Ascending aorta (tissue), 2 donors: Measurements from ENCODE around the gene CWF19L2. TPM values are rescaled to one million over a fixed set of nuclear protein-coding genes. Genes with fewer than 3 reads are reported as not detected.

ENCODE experiments used
- DNase-seq, 2 donors: peaks; one replicate each; pipeline ENCODE4 v3.0.0-alpha.2; 2019; ENCODE audit warnings: low spot score in 2 of 2
- H3K27ac ChIP-seq, 2 donors: fragments of 200-600 bp; sonication (generic); one replicate each; pipeline ENCODE4 v1.5.1; 2016 to 2017; ENCODE audit warnings: mild to moderate bottlenecking in 1 of 2
- H3K27me3 ChIP-seq: fragments of 200-600 bp; sonication (generic); one replicate; pipeline ENCODE4 v1.5.1; 2017
- H3K36me3 ChIP-seq, 2 donors: fragments of 200-600 bp; sonication (generic); one replicate each; pipeline ENCODE4 v1.5.1; 2016
- H3K4me1 ChIP-seq, 2 donors: fragments of 200-600 bp; sonication (generic); one replicate each; pipeline ENCODE4 v1.5.1; 2016 to 2017; ENCODE audit warnings: mild to moderate bottlenecking in 1 of 2
- H3K4me3 ChIP-seq, 2 donors: fragments of 200-600 bp; sonication (generic); one replicate each; pipeline ENCODE4 v1.5.1; 2016 to 2017; ENCODE audit warnings: mild to moderate bottlenecking in 1 of 2
- H3K9me3 ChIP-seq, 2 donors: fragments of 200-600 bp; sonication (generic); one replicate each; pipeline ENCODE4 v1.5.1; 2016
- CTCF ChIP-seq, 3 experiments: fragments of 200-600 bp in 2 of 3; fragments of 450-650 bp in 1 of 3; sonication (generic) in 2 of 3; IDR thresholded peaks; one replicate each; pipeline ENCODE4 v1.5.1; 2016 to 2019; ENCODE audit warnings: antibody characterized with exemption in 3 of 3, mild to moderate bottlenecking in 1 of 3, moderate library complexity in 1 of 3
- intact Hi-C: fragments of 100-400 bp; cut with DNase I; formaldehyde crosslinking; loops from one replicate; pipeline ENCODE4 v1.15.1; 2023
- total RNA-seq: library from RNA; depleted of rRNA; stranded (reverse); fragments of >200 nt; gene quantifications from one replicate; pipeline ENCODE4 v1.1.0, GENCODE V29; 2016

CWF19L2 gene
- total RNA-seq, 1 donor from 2014 or later = 10.2 TPM

- Histone ChIP-seq H3K27me3 (no peaks in the 10 kb centered on the region), H3K9me3 (no peaks in the 10 kb centered on the region), H3K4me3 (no peak overlapping the region), H3K36me3 (no peaks in the 10 kb centered on the region), H3K4me1 (peaks cover 0 to 2% of the 10 kb centered on the region in 2 donors), H3K27ac (no peak overlapping the region)
- no peak for TF ChIP-seq CTCF (IDR thresholded peaks at IDR 0.05)
- intact Hi-C loops = no loop called here
- no peak for DNase-seq
These were observed 85.2 kb downstream of the CWF19L2 start for GRCh38 chr11:107372439-107372838.

GRCh38 chr11:107370390-107370789 lies 87.2 kb downstream of the CWF19L2 start:
- Histone ChIP-seq H3K9me3 (no peaks in the 10 kb centered on the region), H3K36me3 (no peaks in the 10 kb centered on the region), H3K27me3 (no peaks in the 10 kb centered on the region), H3K4me3 (no peak overlapping the region), H3K27ac (no peak overlapping the region), H3K4me1 (peaks cover 0 to 2% of the 10 kb centered on the region in 2 donors)
- no peak for TF ChIP-seq CTCF (IDR thresholded peaks at IDR 0.05)
- intact Hi-C loops = no loop called here
- DNase-seq = no peak

DNA sequence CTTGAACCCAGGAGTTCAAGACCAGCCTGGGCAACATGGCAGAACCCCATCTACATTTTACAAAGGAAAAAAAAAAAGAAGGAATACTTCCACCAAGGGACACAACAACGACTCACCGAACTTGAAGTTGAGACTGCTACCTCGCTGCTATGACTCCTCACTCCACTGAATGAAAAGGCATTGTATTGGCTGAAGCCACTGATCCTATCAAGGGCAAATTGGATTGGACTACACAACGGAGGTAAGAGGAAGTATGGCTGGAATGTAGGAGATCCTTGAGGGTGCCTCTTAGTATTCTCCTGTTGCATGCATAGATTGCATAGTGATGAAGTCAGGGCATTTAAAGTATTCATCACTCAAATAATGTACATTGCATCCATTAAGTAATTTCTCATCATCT lies 97.9 kb downstream of the CWF19L2 start:
- intact Hi-C loops = no loop called here

GRCh38 chr11:107357877-107358276 lies 99.7 kb downstream of the CWF19L2 start:
- Histone ChIP-seq H3K4me3 (no peak overlapping the region), H3K9me3 (peaks cover 0 to 5% of the 10 kb centered on the region in 2 donors), H3K36me3 (peaks cover 3 to 4% of the 10 kb centered on the region in 2 donors), H3K4me1 (no peaks in the 10 kb centered on the region), H3K27me3 (no peaks in the 10 kb centered on the region), H3K27ac (no peak overlapping the region)
- intact Hi-C loops = no loop called here
- TF ChIP-seq CTCF (IDR thresholded peaks at IDR 0.05) = no peak
- no peak for DNase-seq

More for the DNA sequence above, 97.9 kb downstream of the CWF19L2 start:
- Histone ChIP-seq H3K27me3 (no peaks in the 10 kb centered on the region), H3K36me3 (peaks cover 0 to 3% of the 10 kb centered on the region in 2 donors), H3K4me1 (no peaks in the 10 kb centered on the region), H3K4me3 (no peak overlapping the region), H3K27ac (no peak overlapping the region), H3K9me3 (peaks cover 0 to 5% of the 10 kb centered on the region in 2 donors)
- no peak for DNase-seq
- TF ChIP-seq CTCF (IDR thresholded peaks at IDR 0.05) = no peak

GRCh38 chr11:107354780-107355179 lies 102.8 kb downstream of the CWF19L2 start:
- H3K4me3 ChIP-seq = no peak overlapping the region
- H3K27me3 ChIP-seq = no peaks in the 10 kb centered on the region
- no peak overlapping the region for H3K27ac ChIP-seq
- DNase-seq = no peak
- H3K4me1 ChIP-seq = no peaks in the 10 kb centered on the region
- TF ChIP-seq CTCF (IDR thresholded peaks at IDR 0.05) = no peak
- intact Hi-C loops = no loop called here
- no peaks in the 10 kb centered on the region for H3K9me3 ChIP-seq
- peaks cover 0 to 11% of the 10 kb centered on the region in 2 donors for H3K36me3 ChIP-seq

GRCh38 chr11:107337917-107338316 lies 119.7 kb downstream of the CWF19L2 start:
- H3K9me3 ChIP-seq = no peaks in the 10 kb centered on the region
- H3K4me1 ChIP-seq = no peaks in the 10 kb centered on the region
- DNase-seq = no peak
- no peaks in the 10 kb centered on the region for H3K27me3 ChIP-seq
- intact Hi-C loops = no loop called here
- no peak overlapping the region for H3K27ac ChIP-seq
- no peak overlapping the region for H3K4me3 ChIP-seq
- peaks cover 0 to 10% of the 10 kb centered on the region in 2 donors for H3K36me3 ChIP-seq
- TF ChIP-seq CTCF (IDR thresholded peaks at IDR 0.05) = no peak
